ENCODE measurements around the gene SUGP1.

GRCh38 chr19:19324059-19324770, 3.9 kb upstream of the SUGP1 start:
- no peak for TF ChIP-seq POLR2A (IDR thresholded peaks at IDR 0.05)
- TF ChIP-seq, protein P1, sequence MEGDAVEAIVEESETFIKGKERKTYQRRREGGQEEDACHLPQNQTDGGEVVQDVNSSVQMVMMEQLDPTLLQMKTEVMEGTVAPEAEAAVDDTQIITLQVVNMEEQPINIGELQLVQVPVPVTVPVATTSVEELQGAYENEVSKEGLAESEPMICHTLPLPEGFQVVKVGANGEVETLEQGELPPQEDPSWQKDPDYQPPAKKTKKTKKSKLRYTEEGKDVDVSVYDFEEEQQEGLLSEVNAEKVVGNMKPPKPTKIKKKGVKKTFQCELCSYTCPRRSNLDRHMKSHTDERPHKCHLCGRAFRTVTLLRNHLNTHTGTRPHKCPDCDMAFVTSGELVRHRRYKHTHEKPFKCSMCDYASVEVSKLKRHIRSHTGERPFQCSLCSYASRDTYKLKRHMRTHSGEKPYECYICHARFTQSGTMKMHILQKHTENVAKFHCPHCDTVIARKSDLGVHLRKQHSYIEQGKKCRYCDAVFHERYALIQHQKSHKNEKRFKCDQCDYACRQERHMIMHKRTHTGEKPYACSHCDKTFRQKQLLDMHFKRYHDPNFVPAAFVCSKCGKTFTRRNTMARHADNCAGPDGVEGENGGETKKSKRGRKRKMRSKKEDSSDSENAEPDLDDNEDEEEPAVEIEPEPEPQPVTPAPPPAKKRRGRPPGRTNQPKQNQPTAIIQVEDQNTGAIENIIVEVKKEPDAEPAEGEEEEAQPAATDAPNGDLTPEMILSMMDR (IDR thresholded peaks at IDR 0.05), result no peak

Data from transverse colon (tissue), 3 donors.